Measurements from ENCODE around the gene LRP6. TPM values are rescaled to one million over a fixed set of nuclear protein-coding genes. Genes with fewer than 3 reads are reported as not detected.

The LRP6 gene
- polyA plus RNA-seq, 1 donor (not counting 4 experiments of a cell fraction or from before 2014, with no cell fraction given), result 13.0 TPM

DNA sequence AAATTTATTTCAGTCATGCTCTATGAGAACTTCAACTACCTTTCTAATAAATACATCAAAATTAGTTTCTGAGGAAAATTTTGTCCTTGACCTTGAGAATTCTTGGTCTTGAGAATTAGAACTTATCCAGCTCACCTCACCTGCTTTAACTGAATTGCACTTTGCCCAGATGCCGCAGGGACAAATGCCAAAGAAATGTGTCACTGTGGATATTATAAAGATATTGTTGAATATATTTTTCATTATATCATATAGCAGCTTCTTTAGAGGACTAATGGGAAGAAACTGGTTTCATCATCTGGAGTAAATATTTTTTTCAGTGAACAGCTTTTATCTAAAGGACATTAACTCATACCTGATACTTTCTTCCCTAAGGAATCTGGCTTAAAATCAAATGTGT lies 54.1 kb downstream of the LRP6 start:
- Histone ChIP-seq H3K27ac (ENCODE audit: control insufficient read depth, insufficient read depth, low read length) (no peak overlapping the region), H3K4me2 (ENCODE audit: control insufficient read depth, extremely low read depth, insufficient read depth, low read depth, low read length) (no peak overlapping the region), H3K4me1 (ENCODE audit: control insufficient read depth, extremely low read depth, insufficient read depth, low read length) (peaks cover 8% of the 10 kb centered on the region), H3K9me3 (ENCODE audit: control insufficient read depth, low read depth, low read length) (no peaks in the 10 kb centered on the region), H3K36me3 (ENCODE audit: control insufficient read depth in 2 of 2, extremely low read depth in 1 of 2, insufficient read depth in 2 of 2, low read length in 2 of 2) (no peaks in the 10 kb centered on the region), H3K4me3 (ENCODE audit: control insufficient read depth in 2 of 3, extremely low read depth in 1 of 3, insufficient read depth in 2 of 3, low read depth in 1 of 3, low read length in 3 of 3) (no peak overlapping the region), H3K27me3 (ENCODE audit: control insufficient read depth, extremely low read depth, insufficient read depth, low read length) (no peaks in the 10 kb centered on the region), H2AFZ (ENCODE audit: control insufficient read depth, low read length) (no peak overlapping the region), H3K9me1 (ENCODE audit: control insufficient read depth, extremely low read depth, insufficient read depth, low read length) (no peaks in the 10 kb centered on the region), H3K79me2 (ENCODE audit: control insufficient read depth, insufficient read depth, low read length) (peaks cover 22% of the 10 kb centered on the region), H4K20me1 (ENCODE audit: control insufficient read depth, extremely low read depth, insufficient read depth, low read length) (no peaks in the 10 kb centered on the region), H3K9ac (ENCODE audit: control insufficient read depth, extremely low read depth, insufficient read depth, low read length) (no peak overlapping the region)
- FAIRE-seq (no peak), DNase-seq (ENCODE audit: low read depth, low spot score) (no peak)
- TF ChIP-seq EZH2 (IDR thresholded peaks at IDR 0.05; ENCODE audit: low read length), result no peak
- TF ChIP-seq, protein P1, sequence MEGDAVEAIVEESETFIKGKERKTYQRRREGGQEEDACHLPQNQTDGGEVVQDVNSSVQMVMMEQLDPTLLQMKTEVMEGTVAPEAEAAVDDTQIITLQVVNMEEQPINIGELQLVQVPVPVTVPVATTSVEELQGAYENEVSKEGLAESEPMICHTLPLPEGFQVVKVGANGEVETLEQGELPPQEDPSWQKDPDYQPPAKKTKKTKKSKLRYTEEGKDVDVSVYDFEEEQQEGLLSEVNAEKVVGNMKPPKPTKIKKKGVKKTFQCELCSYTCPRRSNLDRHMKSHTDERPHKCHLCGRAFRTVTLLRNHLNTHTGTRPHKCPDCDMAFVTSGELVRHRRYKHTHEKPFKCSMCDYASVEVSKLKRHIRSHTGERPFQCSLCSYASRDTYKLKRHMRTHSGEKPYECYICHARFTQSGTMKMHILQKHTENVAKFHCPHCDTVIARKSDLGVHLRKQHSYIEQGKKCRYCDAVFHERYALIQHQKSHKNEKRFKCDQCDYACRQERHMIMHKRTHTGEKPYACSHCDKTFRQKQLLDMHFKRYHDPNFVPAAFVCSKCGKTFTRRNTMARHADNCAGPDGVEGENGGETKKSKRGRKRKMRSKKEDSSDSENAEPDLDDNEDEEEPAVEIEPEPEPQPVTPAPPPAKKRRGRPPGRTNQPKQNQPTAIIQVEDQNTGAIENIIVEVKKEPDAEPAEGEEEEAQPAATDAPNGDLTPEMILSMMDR (optimal IDR thresholded peaks at IDR 0.05 in 1 of 3, IDR thresholded peaks at IDR 0.05 in 1 of 3, conservative IDR thresholded peaks at IDR 0.05 in 1 of 3; ENCODE audit: extremely low read depth in 1 of 3, insufficient read depth in 2 of 3, low read length in 3 of 3), result no peak
- dilution Hi-C loops (cut with MboI; ENCODE audit: extremely low pct_ligation_motif_present, low sequenced_read_pairs), result no loop called here

DNA sequence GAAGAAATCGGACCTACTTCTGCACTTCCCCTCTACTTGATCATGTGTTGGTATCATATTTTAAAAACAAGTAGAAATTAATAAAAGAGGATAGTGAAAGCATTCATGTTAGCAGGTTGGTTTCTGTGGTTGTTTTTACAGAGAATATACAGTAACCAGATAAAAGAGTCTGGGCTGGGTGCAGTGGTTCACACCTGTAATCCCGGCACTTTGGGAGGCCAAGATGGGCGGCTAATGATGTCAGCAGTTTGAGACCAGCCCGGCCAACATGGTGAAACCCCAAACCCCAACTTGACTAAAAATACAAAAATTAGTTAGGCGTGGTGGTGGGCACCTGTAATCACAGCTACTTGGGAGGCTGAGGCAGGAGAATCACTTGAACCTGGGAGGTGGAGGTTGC lies 55.9 kb downstream of the LRP6 start:
- H3K4me1 ChIP-seq (ENCODE audit: control insufficient read depth, extremely low read depth, insufficient read depth, low read length), result peaks cover 8% of the 10 kb centered on the region
- FAIRE-seq, result no peak
- H4K20me1 ChIP-seq (ENCODE audit: control insufficient read depth, extremely low read depth, insufficient read depth, low read length), result no peaks in the 10 kb centered on the region
- no peaks in the 10 kb centered on the region for H3K27me3 ChIP-seq (ENCODE audit: control insufficient read depth, extremely low read depth, insufficient read depth, low read length)
- no peak overlapping the region for H3K9ac ChIP-seq (ENCODE audit: control insufficient read depth, extremely low read depth, insufficient read depth, low read length)
- dilution Hi-C loops (cut with MboI; ENCODE audit: extremely low pct_ligation_motif_present, low sequenced_read_pairs), result no loop called here
- H3K79me2 ChIP-seq (ENCODE audit: control insufficient read depth, insufficient read depth, low read length), result peaks cover 18% of the 10 kb centered on the region
- no peak overlapping the region for H3K4me3 ChIP-seq (ENCODE audit: control insufficient read depth in 2 of 3, extremely low read depth in 1 of 3, insufficient read depth in 2 of 3, low read depth in 1 of 3, low read length in 3 of 3)
- H2AFZ ChIP-seq (ENCODE audit: control insufficient read depth, low read length), result no peak overlapping the region
- no peak for DNase-seq (ENCODE audit: low read depth, low spot score)
- H3K4me2 ChIP-seq (ENCODE audit: control insufficient read depth, extremely low read depth, insufficient read depth, low read depth, low read length), result no peak overlapping the region
- H3K9me1 ChIP-seq (ENCODE audit: control insufficient read depth, extremely low read depth, insufficient read depth, low read length), result no peaks in the 10 kb centered on the region
- TF ChIP-seq EZH2 (IDR thresholded peaks at IDR 0.05; ENCODE audit: low read length), result no peak
- TF ChIP-seq, protein P1 (optimal IDR thresholded peaks at IDR 0.05 in 1 of 3, IDR thresholded peaks at IDR 0.05 in 1 of 3, conservative IDR thresholded peaks at IDR 0.05 in 1 of 3; ENCODE audit: extremely low read depth in 1 of 3, insufficient read depth in 2 of 3, low read length in 3 of 3), result no peak
- no peaks in the 10 kb centered on the region for H3K9me3 ChIP-seq (ENCODE audit: control insufficient read depth, low read depth, low read length)
- H3K27ac ChIP-seq (ENCODE audit: control insufficient read depth, insufficient read depth, low read length), result no peak overlapping the region
- no peaks in the 10 kb centered on the region for H3K36me3 ChIP-seq (ENCODE audit: control insufficient read depth in 2 of 2, extremely low read depth in 1 of 2, insufficient read depth in 2 of 2, low read length in 2 of 2)
